Colonic mucosa (tissue), 4 donors: ENCODE results near the gene JAZF1. TPM values are rescaled to one million over a fixed set of nuclear protein-coding genes. Genes with fewer than 3 reads are reported as not detected.

Experiments used
- DNase-seq: peaks from one replicate; pipeline ENCODE4 v3.0.0-alpha.2; 2020
- H3K27ac ChIP-seq: fragments of 200-600 bp; one replicate; pipeline ENCODE4 v1.8.0; 2021
- H3K27me3 ChIP-seq: fragments of 200-600 bp; one replicate; pipeline ENCODE4 v1.8.0; 2021
- H3K36me3 ChIP-seq: fragments of 200-600 bp; one replicate; pipeline ENCODE4 v1.8.0; 2021
- H3K4me1 ChIP-seq: fragments of 200-600 bp; one replicate; pipeline ENCODE4 v1.8.0; 2021; ENCODE audit warnings: mild to moderate bottlenecking
- H3K4me3 ChIP-seq: fragments of 200-600 bp; one replicate; pipeline ENCODE4 v1.8.0; 2021
- H3K9ac ChIP-seq, 2 donors: one replicate each; pipeline ENCODE4 v1.7.0; 2013; ENCODE audit warnings: control low read depth in 2 of 2, low read depth in 2 of 2, low read length in 2 of 2
- H3K9me3 ChIP-seq: fragments of 200-600 bp; one replicate; pipeline ENCODE4 v1.8.0; 2021
- intact Hi-C: fragments of 100-400 bp; cut with DNase I; formaldehyde crosslinking; loops from one replicate; pipeline ENCODE4 v1.14.1; 2022
- total RNA-seq, 2 donors: library from RNA; stranded (reverse); fragmentation: NEBNext Ultra II Directional in 1 of 2; extraction: Animal tissue kit (Norgen Biotek cat#: 25700) in 1 of 2; gene quantifications; one replicate each; pipeline ENCODE4 v1.2.1, GENCODE V29; 2021
- TF ChIP-seq, protein P1 (sequence below): fragments of 200-600 bp; IDR thresholded peaks from one replicate; pipeline ENCODE4 v1.8.0; 2022; ENCODE audit warnings: antibody characterized with exemption, mild to moderate bottlenecking
- donor health status: healthy.
- donor health status: DM: no; HTN: no; CAD: no.
- donor health status: DM: no; HTN: no; CAD: no.

Gene JAZF1
- total RNA-seq, 2 donors from 2014 or later = 1.8 to 10.1 TPM

DNA sequence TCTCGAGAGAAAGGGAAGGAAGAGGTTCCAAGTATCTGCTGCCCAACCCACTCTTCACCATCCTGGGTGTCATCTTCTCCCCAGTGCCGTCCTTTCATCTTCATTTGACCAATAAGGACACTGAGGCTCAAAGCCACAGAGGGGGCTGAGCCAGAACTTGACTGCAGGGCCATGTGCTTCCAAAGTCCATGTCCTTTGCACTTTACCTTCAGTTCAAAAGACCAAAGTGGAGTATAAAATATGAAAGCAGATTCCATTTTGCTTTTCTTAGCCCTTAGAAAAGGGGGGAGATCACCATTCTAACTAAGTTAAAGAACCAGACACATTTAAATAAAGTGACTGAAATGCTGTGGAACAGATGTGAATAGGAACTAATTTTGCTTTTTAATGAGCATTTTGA lies 56.2 kb downstream of the JAZF1 start:
- no peak for DNase-seq
- H3K4me3 ChIP-seq = no peak overlapping the region
- intact Hi-C loops = no loop called here
- H3K36me3 ChIP-seq = no peaks in the 10 kb centered on the region
- H3K27me3 ChIP-seq = no peaks in the 10 kb centered on the region
- H3K9me3 ChIP-seq = no peaks in the 10 kb centered on the region
- H3K27ac ChIP-seq = no peak overlapping the region
- H3K4me1 ChIP-seq = no peaks in the 10 kb centered on the region
- H3K9ac ChIP-seq = no peak overlapping the region
- TF ChIP-seq, protein P1, sequence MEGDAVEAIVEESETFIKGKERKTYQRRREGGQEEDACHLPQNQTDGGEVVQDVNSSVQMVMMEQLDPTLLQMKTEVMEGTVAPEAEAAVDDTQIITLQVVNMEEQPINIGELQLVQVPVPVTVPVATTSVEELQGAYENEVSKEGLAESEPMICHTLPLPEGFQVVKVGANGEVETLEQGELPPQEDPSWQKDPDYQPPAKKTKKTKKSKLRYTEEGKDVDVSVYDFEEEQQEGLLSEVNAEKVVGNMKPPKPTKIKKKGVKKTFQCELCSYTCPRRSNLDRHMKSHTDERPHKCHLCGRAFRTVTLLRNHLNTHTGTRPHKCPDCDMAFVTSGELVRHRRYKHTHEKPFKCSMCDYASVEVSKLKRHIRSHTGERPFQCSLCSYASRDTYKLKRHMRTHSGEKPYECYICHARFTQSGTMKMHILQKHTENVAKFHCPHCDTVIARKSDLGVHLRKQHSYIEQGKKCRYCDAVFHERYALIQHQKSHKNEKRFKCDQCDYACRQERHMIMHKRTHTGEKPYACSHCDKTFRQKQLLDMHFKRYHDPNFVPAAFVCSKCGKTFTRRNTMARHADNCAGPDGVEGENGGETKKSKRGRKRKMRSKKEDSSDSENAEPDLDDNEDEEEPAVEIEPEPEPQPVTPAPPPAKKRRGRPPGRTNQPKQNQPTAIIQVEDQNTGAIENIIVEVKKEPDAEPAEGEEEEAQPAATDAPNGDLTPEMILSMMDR = no peak

DNA sequence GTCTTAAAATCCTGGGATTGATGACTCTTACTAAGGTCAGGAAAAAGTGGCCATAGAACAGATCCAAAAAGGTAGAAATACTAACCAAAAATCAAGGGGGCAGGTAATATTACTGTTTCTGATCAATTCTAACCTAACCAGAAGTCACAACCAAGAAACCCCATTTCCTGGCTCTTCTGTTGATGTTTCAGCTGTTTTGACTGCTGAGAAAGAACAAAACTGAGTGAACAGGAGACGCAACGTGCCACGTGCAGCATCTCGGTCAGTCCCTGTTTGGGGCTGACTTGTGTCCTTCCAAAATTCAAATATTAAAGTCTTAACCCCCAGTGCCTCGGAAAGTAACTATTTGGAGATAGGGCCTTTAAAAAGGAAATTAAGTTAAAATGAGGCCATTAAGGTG lies 56.8 kb downstream of the JAZF1 start:
- Histone ChIP-seq H3K4me3 (no peak overlapping the region), H3K36me3 (no peaks in the 10 kb centered on the region), H3K27me3 (no peaks in the 10 kb centered on the region), H3K4me1 (no peaks in the 10 kb centered on the region), H3K9me3 (no peaks in the 10 kb centered on the region), H3K27ac (no peak overlapping the region), H3K9ac (no peak overlapping the region)
- intact Hi-C loops = no loop called here
- TF ChIP-seq, protein P1 = no peak
- DNase-seq = no peak

DNA sequence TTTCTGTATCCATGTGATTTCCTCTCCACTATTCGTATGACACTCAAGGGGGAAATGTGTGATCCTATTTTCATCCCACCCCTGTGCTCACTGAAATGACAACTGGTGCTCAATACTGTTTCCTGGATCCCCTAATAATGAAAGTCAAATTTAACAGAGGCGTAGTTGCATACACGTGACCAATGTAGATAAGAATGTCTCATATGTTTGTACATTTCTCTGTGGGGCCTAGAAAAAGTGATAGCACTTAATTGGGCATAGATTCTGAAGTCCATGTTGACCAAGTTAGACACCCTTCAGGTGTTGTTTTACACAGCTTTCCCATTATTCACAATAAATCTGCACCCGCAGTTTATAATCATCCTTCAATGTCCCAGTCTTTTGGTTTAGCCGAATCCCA lies 59.1 kb downstream of the JAZF1 start:
- Histone ChIP-seq H3K9me3 (no peaks in the 10 kb centered on the region), H3K36me3 (no peaks in the 10 kb centered on the region)
- no peak for DNase-seq

DNA sequence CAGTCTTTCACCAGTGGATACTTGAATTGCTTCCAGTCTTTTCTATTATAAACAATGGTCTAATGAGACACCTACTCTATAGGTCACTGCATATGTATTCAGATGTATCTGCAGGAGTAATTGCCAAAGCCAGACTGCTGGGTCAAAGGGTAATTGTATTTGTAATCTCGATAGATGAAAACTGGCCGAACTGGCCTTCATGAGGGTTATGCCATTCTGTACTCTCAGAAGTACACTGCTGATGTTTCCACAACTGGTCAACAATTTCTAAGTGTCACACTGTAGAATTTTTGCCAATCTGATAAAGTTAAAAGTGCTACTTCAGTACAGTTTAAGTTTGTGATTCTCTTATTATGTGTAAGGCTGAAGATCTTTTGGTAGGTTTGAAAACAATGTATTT lies 64.6 kb downstream of the JAZF1 start:
- no peak for DNase-seq
- intact Hi-C loops = no loop called here
- Histone ChIP-seq H3K4me3 (no peak overlapping the region), H3K27me3 (no peaks in the 10 kb centered on the region), H3K9ac (no peak overlapping the region), H3K4me1 (no peaks in the 10 kb centered on the region), H3K27ac (no peak overlapping the region), H3K9me3 (no peaks in the 10 kb centered on the region), H3K36me3 (no peaks in the 10 kb centered on the region)
- TF ChIP-seq, protein P1 = no peak

More for the DNA sequence above, 59.1 kb downstream of the JAZF1 start:
- intact Hi-C loops = no loop called here
- Histone ChIP-seq H3K4me1 (no peaks in the 10 kb centered on the region), H3K9ac (no peak overlapping the region), H3K27ac (no peak overlapping the region), H3K27me3 (no peaks in the 10 kb centered on the region), H3K4me3 (no peak overlapping the region)
- TF ChIP-seq, protein P1 = no peak

DNA sequence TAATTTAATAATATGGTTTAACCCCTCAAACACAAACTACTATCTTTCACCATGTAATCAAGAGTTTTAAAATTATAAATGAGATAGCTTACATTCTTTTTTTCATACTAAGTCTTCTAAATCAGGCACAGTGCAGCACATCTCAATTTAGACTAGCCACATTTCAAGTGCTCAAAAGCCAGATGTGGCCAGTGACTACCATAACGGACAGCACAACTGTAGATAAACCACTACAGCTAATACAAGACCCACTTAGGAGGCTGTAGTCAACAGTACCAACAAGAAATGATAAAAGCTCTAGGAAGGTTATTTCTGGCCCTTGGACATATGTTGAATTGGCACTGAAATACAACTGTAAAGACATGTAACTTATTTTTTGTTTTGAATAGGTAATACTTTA lies 65.3 kb downstream of the JAZF1 start:
- Histone ChIP-seq H3K36me3 (no peaks in the 10 kb centered on the region), H3K27me3 (no peaks in the 10 kb centered on the region), H3K4me3 (no peak overlapping the region), H3K4me1 (no peaks in the 10 kb centered on the region), H3K9me3 (no peaks in the 10 kb centered on the region), H3K9ac (no peak overlapping the region), H3K27ac (no peak overlapping the region)
- TF ChIP-seq, protein P1 = no peak
- intact Hi-C loops = no loop called here
- DNase-seq = no peak

- Histone ChIP-seq H3K27me3 (no peaks in the 10 kb centered on the region), H3K4me1 (no peaks in the 10 kb centered on the region), H3K9ac (no peak overlapping the region), H3K36me3 (no peaks in the 10 kb centered on the region), H3K4me3 (no peak overlapping the region), H3K27ac (no peak overlapping the region), H3K9me3 (no peaks in the 10 kb centered on the region)
- intact Hi-C loops = no loop called here
- TF ChIP-seq, protein P1 = no peak
- no peak for DNase-seq
These were observed 66.5 kb downstream of the JAZF1 start for GRCh38 chr7:28114056-28114455.
